ENCODE data around the gene FAM240A.

DNA sequence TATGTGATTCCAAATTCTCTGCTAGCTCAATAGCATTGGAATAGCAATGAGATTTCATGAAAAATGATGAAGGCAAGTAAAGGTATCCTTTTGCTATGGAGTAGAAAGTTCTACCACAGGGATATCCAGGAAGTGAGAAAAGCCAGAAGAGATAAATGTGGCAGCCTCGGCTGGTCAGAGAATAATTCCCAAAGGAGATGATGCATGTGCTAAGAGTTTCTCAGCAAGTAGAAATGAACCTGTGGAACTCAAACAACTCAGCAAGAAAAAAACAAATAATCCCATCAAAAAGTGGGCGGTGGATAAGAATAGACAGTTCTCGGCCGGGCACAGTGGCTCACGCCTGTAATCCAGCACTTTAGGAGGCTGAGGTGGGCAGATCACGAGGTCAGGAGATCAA is 42.9 kb downstream of the FAM240A start:
- TF ChIP-seq, protein P1, sequence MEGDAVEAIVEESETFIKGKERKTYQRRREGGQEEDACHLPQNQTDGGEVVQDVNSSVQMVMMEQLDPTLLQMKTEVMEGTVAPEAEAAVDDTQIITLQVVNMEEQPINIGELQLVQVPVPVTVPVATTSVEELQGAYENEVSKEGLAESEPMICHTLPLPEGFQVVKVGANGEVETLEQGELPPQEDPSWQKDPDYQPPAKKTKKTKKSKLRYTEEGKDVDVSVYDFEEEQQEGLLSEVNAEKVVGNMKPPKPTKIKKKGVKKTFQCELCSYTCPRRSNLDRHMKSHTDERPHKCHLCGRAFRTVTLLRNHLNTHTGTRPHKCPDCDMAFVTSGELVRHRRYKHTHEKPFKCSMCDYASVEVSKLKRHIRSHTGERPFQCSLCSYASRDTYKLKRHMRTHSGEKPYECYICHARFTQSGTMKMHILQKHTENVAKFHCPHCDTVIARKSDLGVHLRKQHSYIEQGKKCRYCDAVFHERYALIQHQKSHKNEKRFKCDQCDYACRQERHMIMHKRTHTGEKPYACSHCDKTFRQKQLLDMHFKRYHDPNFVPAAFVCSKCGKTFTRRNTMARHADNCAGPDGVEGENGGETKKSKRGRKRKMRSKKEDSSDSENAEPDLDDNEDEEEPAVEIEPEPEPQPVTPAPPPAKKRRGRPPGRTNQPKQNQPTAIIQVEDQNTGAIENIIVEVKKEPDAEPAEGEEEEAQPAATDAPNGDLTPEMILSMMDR (conservative IDR thresholded peaks at IDR 0.05; ENCODE audit: low read depth, low read length), result no peak
- no peak for TF ChIP-seq EZH2 (IDR thresholded peaks at IDR 0.05; ENCODE audit: borderline replicate concordance, low read depth, low read length, poor library complexity, severe bottlenecking)

All from A673 (cell line).